Measurements from ENCODE around the gene RAD23B. TPM values are rescaled to one million over a fixed set of nuclear protein-coding genes. Genes with fewer than 3 reads are reported as not detected.
A peak's percentile ranks its signal among the peaks of the same experiment; 100 is the strongest.
"Not testable (repeated sequence)": the region's sequence is repeated elsewhere in the genome, so short reads cannot be mapped to it uniquely, and the experiment has no call there.

The RAD23B gene
- polyA plus RNA-seq (ENCODE audit: insufficient read length in 3 of 3): 100 to 1,000 TPM; 129 to 135 (median 130) TPM
- long read RNA-seq, donor 1, full-length matches to known transcripts: 24 of 87 reads
- long read RNA-seq, donor 1, partial matches to known transcripts: 63 of 87 reads
- long read RNA-seq, donor 1, other reads (novel, unspliced or antisense): 0 of 87 reads
- long read RNA-seq, donor 2, full-length matches to known transcripts: 29 of 188 reads
- long read RNA-seq, donor 2, partial matches to known transcripts: 159 of 188 reads
- long read RNA-seq, donor 2, other reads (novel, unspliced or antisense): 0 of 188 reads
- long read RNA-seq, donor 3, full-length matches to known transcripts: 32 of 109 reads
- long read RNA-seq, donor 3, partial matches to known transcripts: 77 of 109 reads
- long read RNA-seq, donor 3, other reads (novel, unspliced or antisense): 0 of 109 reads
- long read RNA-seq, donor 4, full-length matches to known transcripts: 24 of 102 reads
- long read RNA-seq, donor 4, partial matches to known transcripts: 78 of 102 reads
- long read RNA-seq, donor 4, other reads (novel, unspliced or antisense): 0 of 102 reads
- long read RNA-seq, donor 5, full-length matches to known transcripts: 12 of 70 reads
- long read RNA-seq, donor 5, partial matches to known transcripts: 58 of 70 reads
- long read RNA-seq, donor 5, other reads (novel, unspliced or antisense): 0 of 70 reads
- long read RNA-seq, donor 6, full-length matches to known transcripts: 24 of 107 reads
- long read RNA-seq, donor 6, partial matches to known transcripts: 83 of 107 reads
- long read RNA-seq, donor 6, other reads (novel, unspliced or antisense): 0 of 107 reads
- long read RNA-seq, donor 7, full-length matches to known transcripts: 34 of 184 reads
- long read RNA-seq, donor 7, partial matches to known transcripts: 150 of 184 reads
- long read RNA-seq, donor 7, other reads (novel, unspliced or antisense): 0 of 184 reads
- long read RNA-seq, donor 8, full-length matches to known transcripts: 12 of 54 reads
- long read RNA-seq, donor 8, partial matches to known transcripts: 42 of 54 reads
- long read RNA-seq, donor 8, other reads (novel, unspliced or antisense): 0 of 54 reads
- long read RNA-seq, donor 9, full-length matches to known transcripts: 27 of 140 reads
- long read RNA-seq, donor 9, partial matches to known transcripts: 113 of 140 reads
- long read RNA-seq, donor 9, other reads (novel, unspliced or antisense): 0 of 140 reads
- long read RNA-seq, donor 10, full-length matches to known transcripts: 19 of 100 reads
- long read RNA-seq, donor 10, partial matches to known transcripts: 81 of 100 reads
- long read RNA-seq, donor 10, other reads (novel, unspliced or antisense): 0 of 100 reads
- long read RNA-seq, donor 11, full-length matches to known transcripts: 14 of 122 reads
- long read RNA-seq, donor 11, partial matches to known transcripts: 108 of 122 reads
- long read RNA-seq, donor 11, other reads (novel, unspliced or antisense): 0 of 122 reads
- long read RNA-seq, donor 12, full-length matches to known transcripts: 21 of 125 reads
- long read RNA-seq, donor 12, partial matches to known transcripts: 104 of 125 reads
- long read RNA-seq, donor 12, other reads (novel, unspliced or antisense): 0 of 125 reads
- long read RNA-seq, donor 13, full-length matches to known transcripts: 10 of 83 reads
- long read RNA-seq, donor 13, partial matches to known transcripts: 73 of 83 reads
- long read RNA-seq, donor 13, other reads (novel, unspliced or antisense): 0 of 83 reads
- long read RNA-seq, donor 14: 0 reads
- long read RNA-seq, donor 15, full-length matches to known transcripts: 22 of 133 reads
- long read RNA-seq, donor 15, partial matches to known transcripts: 111 of 133 reads
- long read RNA-seq, donor 15, other reads (novel, unspliced or antisense): 0 of 133 reads
- long read RNA-seq, donor 16, full-length matches to known transcripts: 24 of 119 reads
- long read RNA-seq, donor 16, partial matches to known transcripts: 95 of 119 reads
- long read RNA-seq, donor 16, other reads (novel, unspliced or antisense): 0 of 119 reads

DNA sequence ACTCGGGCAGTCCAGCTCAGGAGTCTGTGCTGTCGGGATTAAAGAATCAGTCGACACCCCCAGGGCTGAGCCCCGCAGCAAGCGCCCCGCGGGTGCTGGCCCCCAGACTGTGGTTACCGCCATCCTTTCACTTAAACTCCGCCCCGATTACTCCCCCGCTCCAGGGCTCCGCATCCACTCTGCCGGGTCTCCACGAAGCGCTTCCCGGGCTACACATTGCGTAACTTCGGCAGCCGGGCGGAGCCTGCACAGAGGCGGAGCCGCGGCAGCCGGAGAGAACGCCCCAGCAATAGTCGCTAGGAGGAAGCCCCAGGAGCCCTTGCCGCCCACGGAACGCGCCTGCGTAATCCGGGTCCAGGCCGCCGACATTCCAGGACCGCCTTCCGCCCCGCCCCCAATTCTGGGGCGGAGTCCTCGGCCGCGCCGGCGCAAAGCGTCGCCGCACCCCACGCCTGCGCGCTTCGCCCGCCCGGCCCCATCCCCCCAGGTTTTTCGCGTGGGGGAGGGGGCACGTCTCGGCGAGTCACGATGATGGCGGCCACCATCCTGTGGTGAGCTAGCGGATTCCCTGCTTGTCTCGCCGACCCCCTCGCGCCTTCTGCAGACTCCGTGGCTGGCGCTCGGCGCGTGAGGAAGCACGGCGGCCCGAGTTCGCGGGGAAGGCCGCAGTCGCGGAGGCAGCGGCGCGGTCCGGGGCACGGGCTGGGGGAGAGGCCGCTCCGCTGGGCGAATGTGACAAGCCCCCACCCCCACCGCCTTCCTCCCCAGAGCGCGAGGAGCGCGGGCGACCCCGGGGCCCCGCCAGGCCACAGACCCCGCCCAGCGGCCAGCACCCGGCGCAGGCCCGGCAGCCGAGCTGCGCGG is at the start of gene RAD23B:
RAD23B (plus strand) TSS at position 521 of the 864 bp plus-strand sequence. CDS start 351 bp downstream, outside the sequence.
- DNase-seq: peak; percentile 98

DNA sequence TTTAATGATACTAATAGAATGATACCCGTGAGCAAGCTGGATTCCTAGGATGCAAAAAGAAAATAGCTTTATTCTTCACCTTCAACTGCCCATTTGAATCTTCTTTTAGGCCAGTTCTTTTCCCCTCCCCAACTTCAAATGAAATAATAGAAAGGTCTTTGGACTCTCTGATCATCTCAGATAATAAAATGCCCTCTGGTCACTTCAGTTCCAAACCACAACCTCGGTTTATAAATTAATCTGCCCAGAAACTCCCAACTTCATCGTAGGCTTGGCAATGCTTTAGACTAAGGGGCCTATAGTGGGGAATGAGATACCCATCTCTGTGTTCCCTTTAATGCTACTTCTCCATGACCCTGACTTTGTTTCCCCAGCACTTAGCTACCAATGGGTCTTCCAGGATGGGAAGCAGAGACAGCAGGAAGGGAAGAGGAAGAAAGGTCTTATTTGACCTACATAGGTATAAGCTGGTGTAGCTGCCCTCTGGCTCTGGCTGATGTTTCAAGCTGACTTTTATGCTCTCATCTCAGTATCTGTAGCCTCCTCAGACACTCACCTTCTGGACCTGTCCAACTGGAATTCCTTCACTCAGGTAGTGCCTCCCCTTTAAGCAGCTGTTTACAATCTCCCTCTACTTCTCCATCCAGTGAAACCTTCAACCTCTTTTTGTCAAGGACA is 47.2 kb upstream of the RAD23B start:
- no peak for DNase-seq

DNA sequence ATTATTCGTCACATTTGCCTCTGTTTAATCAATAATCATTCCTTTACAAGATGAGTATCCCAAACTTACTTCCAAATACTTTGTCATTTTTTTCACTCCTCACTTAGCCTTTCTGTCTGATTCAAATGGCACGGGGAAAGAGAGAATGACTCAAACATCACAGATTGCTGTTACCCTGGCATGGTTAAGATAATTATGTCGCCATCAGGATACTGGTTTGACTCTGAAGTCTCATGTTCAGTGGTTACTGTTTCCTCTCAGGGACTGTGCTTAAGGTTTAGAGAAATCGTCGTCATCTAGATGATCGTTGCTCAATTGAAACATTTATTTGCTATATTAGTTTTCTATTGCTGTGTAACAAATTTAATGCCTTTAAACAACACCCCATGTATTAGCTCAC is 45.2 kb upstream of the RAD23B start:
- no peak for DNase-seq

DNA sequence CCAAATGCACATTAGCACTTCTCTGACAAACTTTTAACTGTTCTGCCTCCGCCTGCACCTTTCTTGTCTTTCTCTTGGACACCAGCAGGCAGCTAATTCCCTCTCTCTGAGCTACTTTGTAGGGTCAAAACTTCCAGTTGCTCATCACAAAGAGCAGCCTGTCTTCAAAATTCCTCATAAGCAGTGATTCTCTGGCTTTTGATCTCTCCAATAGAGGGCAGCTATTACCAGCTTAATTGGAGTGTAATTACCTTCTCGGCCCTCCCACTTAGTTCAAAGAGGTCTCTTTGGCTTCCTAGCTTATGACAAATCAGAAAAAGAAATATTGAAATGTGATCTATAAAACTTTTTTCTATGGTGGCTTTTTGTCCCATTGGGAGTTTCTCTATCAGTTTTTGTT is 43.6 kb upstream of the RAD23B start:
- no peak for DNase-seq

DNA sequence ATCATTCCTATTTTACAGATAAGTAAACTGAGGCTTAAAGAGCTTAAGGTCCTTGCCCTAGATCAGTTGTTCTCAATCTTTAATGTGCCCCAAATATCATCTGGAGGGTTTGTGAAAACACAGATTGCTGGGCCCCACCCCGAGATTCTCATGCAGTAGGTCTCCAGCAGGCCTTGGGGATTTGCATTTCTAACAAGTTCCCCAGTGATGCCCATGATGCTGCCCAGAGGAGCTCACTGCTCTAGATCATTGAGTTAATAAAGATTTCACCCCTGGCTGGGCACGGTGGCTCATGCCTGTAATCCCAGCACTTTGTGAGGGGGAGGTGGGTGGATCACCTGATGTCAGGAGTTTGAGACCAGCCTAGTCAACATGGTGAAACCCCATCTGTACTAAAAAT is 42.8 kb upstream of the RAD23B start:
- no peak for DNase-seq

DNA sequence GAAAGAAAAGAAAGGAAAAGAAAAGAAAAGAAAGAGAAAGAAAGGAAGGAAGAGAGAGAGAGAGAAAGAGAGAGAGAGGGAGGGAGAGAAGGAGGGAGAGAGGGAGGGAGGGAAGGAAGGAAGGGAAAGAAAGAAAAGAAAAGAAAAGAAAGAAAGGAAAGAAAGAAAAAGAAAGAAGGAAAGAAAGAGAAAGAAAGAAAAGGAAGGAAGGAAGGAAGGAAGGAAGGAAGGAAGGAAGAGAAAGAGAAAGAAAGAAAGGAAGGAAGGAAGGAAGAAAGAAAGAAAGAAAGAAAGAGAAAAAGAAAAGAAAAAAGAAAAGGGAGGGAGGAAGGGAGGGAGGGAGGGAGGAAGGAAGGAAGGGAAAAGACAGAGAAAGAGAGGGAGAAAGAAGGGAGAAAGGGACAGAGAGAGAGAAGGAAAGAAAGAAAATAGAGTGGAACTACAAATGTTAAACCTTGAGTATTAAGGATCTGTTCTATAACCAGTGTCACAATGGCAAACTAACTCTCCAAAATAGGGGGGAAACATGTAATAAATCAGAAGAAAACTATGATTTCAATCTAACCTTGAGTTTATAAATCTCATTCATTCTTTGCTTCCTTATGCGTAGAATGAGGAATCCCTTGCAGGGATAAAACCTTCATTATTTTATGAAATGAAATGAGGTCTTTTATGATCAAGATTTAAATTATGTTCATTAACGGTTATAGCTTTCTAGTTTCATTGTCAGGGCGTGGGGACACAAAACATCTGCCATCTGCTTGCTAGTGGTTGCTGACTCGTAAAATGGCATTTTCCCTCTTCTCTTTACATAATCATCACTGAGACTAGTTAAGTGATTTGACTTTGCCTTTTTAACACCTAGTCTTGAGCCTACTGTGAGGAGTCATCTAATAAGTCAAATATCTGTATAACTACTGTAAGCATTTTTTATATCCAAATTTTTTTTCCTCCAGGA is 40.7 kb upstream of the RAD23B start:
- DNase-seq: no peak

DNA sequence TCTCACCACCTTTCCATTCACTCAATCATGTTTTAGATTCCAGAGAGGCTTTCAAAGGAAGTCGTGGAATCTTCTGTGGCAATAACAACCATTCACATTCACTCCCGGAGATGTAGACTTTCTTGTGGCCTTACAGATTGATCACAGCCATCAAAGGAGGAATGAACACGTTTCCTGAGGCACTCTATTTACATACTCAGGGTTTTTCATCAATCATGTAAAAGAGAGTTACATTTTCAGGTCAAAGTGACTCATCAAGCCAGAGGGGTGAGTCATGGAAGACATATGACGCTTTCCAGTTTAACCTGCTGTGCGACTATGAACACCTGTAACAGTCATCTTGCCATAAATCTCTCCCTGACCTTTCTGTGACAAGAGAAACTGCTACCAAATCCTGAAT is 39.3 kb upstream of the RAD23B start:
- DNase-seq: no peak

DNA sequence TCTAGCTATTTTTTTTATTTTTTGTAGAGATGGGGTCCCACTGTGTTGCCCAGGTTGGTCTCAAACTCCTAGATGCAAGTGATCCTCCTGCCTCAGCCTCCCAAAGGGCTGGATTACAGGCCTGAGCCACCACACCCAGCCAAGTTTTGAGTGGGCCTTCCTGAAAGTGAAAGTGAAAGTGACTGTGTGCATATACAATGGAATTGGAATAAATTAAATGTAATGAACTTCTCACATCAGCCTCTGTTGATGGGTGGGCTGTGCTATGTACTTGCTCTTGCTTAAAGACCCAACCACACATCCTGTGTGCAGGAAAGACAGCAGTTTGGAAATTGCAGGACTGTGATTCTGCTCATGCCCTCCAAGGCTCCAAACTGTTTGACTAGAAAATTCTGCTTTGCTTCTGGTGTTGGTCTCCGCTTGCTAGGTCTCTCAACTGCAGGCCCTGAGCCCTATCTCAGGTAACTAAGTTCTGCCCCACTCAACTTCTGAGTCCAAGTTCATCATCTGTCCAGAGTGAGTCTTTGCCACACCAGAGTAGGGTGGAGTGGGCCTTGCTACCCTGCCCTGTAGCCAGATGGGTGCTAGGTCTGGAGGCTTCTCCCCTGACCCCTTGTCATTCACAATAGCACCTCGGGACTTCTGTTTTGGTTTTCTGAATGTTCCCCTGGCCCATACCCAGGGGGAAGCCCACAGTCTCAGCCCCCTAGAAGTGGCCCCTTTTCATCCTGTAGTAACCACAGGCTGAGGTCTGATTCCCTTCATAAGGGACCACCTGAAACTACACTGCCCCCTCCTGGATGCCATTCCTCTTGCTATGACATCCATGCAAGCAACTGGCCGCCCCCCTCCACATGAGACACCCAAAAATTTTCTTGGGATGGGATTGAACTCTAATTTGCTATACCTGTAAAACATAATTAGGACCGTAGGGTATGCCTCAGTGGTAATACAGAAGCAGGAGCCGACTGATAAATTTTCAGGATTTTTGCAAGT is 36.5 kb upstream of the RAD23B start:
- DNase-seq: no peak

DNA sequence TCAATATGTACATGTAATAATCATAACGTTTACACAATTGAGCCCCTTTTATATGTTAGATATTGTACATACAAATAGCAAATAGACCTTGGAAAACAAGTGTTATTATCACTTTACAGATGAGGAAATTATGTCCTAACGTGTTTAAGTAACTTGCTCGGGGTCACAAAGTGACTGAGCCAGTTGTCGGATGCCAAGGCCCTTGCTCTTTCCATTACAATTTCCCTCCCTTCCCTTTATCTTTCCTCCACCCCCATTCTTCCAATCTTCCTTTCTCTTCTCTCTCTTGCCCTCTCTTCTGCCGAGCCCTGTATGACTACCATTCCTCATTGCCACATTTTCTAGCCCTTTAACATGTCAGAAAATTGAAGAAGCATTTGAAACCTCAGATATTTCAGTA is 34.4 kb upstream of the RAD23B start:
- no peak for DNase-seq

DNA sequence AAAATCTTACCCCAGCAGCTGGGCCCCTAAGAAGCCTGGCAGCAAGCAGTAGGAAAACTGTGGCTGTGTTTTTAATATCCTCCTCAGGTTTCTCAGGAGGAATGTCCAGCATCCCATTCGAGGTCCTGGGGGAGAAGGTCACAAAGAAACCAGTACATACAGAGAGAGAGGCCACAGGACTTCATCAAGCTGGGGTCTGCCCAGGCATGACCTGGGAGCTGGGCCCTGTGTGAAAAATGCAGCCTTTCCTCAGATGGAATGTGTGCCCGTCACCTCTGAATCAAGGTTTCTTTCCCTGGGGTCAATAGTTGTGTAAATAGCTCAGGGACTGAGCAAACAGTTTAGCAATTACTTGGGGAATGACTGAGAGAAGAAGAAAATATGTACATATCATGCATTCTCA is 33.9 kb upstream of the RAD23B start:
- peak; percentile 41 for DNase-seq

DNA sequence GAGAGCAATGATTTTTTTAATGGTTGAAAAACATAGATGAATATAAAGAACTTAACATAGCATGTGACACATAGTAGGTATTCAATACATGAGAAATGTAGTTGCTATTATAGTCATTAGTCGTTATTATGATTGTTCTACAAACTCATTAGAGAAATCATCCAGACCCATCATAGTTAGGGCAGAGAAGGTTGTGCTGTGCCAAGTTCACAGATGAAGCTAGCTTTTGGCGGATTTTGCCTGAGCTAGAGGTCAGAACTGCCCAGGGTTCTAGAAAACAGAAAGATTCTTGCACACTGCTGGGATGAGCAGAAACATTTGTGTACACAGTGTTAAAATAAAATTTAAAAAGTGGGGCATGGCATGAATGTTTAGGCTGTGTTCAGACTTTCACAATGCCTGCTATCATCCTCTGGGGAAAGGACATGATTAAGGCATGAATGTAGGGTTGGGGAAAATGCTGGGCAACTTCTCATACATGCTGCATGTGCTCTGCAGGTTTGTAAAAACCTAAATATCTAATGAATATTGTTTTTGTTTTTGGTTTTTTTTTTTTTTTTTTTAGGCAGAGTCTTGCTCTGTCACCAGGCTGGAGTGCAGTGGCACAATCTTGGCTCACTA is 33.3 kb upstream of the RAD23B start:
- DNase-seq: no peak

DNA sequence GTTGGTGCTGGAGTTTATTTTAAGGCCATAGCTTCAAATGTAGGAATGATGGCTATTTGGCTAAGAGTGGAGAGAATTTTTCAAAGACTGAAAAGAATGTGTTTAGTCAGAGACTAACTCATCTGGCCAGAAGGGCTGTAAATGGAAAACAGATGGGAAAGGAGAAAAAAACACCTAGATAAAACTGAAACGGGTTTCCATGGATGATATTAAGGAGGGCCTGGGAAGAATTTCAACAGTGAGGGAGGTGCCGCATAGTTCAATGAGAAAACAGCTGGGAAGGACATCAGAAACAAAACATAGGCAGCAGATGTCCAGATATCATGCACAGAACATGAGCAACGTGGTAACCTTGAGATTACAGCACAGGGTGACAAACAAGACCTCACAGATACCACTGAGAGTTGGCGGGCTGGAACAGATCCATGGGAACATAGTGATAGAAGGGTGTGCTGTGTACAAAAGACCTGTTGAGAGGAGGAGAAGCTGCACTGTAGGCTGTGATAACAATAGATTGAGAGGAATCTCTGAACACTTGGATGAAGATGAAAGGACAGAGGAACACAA is 31.2 kb upstream of the RAD23B start:
- DNase-seq: no peak

DNA sequence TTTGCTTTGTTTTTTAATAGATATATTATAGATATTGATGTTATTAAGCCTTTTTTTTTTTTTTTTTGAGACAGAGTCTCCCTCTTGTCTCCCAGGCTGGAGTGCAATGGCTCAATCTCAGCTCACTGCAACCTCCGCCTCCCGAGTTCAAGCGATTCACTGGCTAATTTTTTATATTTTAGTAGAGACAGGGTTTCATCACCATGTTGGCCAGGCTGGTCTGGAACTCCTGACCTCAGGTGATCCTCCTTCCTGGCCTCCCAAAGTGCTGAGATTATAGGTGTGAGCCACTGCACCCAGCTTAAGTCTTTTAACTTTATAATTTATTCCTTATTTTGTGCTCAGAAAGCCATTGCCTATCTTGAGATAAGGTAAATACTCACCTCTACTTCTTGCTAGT is 24.2 kb upstream of the RAD23B start:
- no peak for DNase-seq

DNA sequence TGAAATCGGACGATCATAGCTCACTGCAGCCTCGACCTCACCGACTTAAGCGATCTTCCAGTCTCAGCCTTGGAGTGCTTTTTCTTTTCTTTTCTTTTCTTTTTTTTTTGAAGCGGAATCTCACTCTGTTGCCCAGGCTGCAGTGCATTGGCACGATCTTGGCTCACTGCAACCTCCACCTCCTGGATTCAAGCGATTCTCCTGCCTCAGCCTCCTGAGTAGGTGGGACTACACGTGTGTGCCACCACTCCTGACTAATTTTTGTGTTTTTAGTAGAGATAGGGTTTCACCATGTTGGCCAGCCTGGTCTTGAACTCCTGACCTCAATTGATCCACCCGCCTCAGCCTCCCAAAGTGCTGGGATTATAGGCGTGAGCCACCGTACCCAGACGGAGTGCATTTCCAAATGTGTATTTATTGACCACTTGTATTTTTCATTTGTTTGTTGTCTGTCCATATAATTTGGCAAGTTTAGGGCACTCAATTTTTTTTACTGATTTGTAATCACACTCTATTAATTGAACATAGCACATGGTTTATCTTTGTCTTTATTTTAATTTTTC is 23.2 kb upstream of the RAD23B start:
- DNase-seq: not testable (repeated sequence)
